Neural cell (in vitro differentiated cells): Measurements from ENCODE around the gene HHIP. TPM values are rescaled to one million over a fixed set of nuclear protein-coding genes. Genes with fewer than 3 reads are reported as not detected.

Source experiments
- H2AFZ ChIP-seq: fragments of 200-600, 300-800 bp; sonication (generic), shearing (Covaris generic); 2 replicates; pipeline ENCODE4 v1.6.0; 2014; ENCODE audit warnings: low read depth, mild to moderate bottlenecking, antibody characterized with exemption, low read length, moderate library complexity
- H3F3A ChIP-seq: fragments of 200-600 bp; shearing (Covaris generic); 2 replicates; pipeline ENCODE4 v1.6.1; 2016; ENCODE audit warnings: mild to moderate bottlenecking, moderate library complexity, mixed read lengths, antibody characterized with exemption, low read length; ENCODE audit not compliant: insufficient read depth, poor library complexity, severe bottlenecking
- H3K27ac ChIP-seq: fragments of 200-600, 300-800 bp; sonication (generic), shearing (Covaris generic); 2 replicates; pipeline ENCODE4 v1.5.1; 2014; ENCODE audit warnings: mild to moderate bottlenecking, low read length, moderate library complexity
- H3K27me3 ChIP-seq: fragments of 300-800, 200-600 bp; sonication (generic), shearing (Covaris generic); 2 replicates; pipeline ENCODE4 v1.6.0; 2014; ENCODE audit warnings: mild to moderate bottlenecking, low read depth, low read length, moderate library complexity; ENCODE audit not compliant: insufficient read depth
- H3K36me3 ChIP-seq: fragments of 300-800, 200-600 bp; sonication (generic), shearing (Covaris generic); 2 replicates; pipeline ENCODE4 v1.5.1; 2014; ENCODE audit warnings: mild to moderate bottlenecking, antibody characterized with exemption, low read length, moderate library complexity; ENCODE audit not compliant: insufficient read depth
- H3K4me2 ChIP-seq: fragments of 300-800, 200-600 bp; sonication (generic), shearing (Covaris generic); 2 replicates; pipeline ENCODE4 v1.6.0; 2014; ENCODE audit warnings: mild to moderate bottlenecking, low read length
- H3K4me3 ChIP-seq: fragments of 300-800, 200-600 bp; sonication (generic), shearing (Covaris generic); 2 replicates; pipeline ENCODE4 v1.5.1; 2014; ENCODE audit warnings: mild to moderate bottlenecking, low read length, moderate library complexity
- H3K79me2 ChIP-seq: fragments of 200-600 bp; shearing (Covaris generic); replicated peaks from 2 replicates; pipeline ENCODE4 v1.6.0; 2014; ENCODE audit warnings: mild to moderate bottlenecking, low read length, moderate library complexity; ENCODE audit not compliant: insufficient read depth
- H3K9ac ChIP-seq: fragments of 300-800, 200-600 bp; sonication (generic), shearing (Covaris generic); 2 replicates; pipeline ENCODE4 v1.6.1; 2016; ENCODE audit warnings: mild to moderate bottlenecking, low read length, mixed read lengths
- H3K9me2 ChIP-seq: fragments of 200-600 bp; shearing (Covaris generic); 2 replicates; pipeline ENCODE4 v1.6.1; 2016; ENCODE audit warnings: mild to moderate bottlenecking, low read length, mixed read lengths; ENCODE audit not compliant: insufficient read depth
- H3K9me3 ChIP-seq: fragments of 200-600, 300-800 bp; sonication (generic), shearing (Covaris generic); 2 replicates; pipeline ENCODE4 v1.6.1; 2016; ENCODE audit warnings: mild to moderate bottlenecking, mixed run types, low read length, moderate library complexity, mixed read lengths
- H4K20me1 ChIP-seq: fragments of 200-600 bp; shearing (Covaris generic); 2 replicates; pipeline ENCODE4 v1.6.1; 2016; ENCODE audit warnings: mild to moderate bottlenecking, mixed run types; ENCODE audit not compliant: insufficient read depth
- EP300 ChIP-seq: fragments of 450-650 bp; conservative IDR thresholded peaks from 2 replicates; pipeline ENCODE4 v1.6.1; 2014; ENCODE audit warnings: antibody characterized with exemption, mild to moderate bottlenecking, moderate library complexity; ENCODE audit not compliant: poor library complexity, severe bottlenecking
- EZH2 ChIP-seq: fragments of 200-600, 300-800 bp; shearing (Covaris generic), sonication (generic); IDR thresholded peaks from 2 replicates; pipeline ENCODE4 v1.6.1; 2014; ENCODE audit warnings: antibody characterized with exemption, low read length, borderline replicate concordance, mild to moderate bottlenecking; ENCODE audit not compliant: insufficient read depth, poor library complexity, severe bottlenecking
- MXI1 ChIP-seq: fragments of 450-650 bp; conservative IDR thresholded peaks from 2 replicates; pipeline ENCODE4 v1.6.1; 2014; ENCODE audit warnings: antibody characterized with exemption, mild to moderate bottlenecking; ENCODE audit not compliant: poor library complexity, severe bottlenecking
- POLR2AphosphoS5 ChIP-seq: IDR thresholded peaks from 2 replicates; pipeline ENCODE4 v1.6.1; 2012
- RAD21 ChIP-seq: fragments of 450-650 bp; conservative IDR thresholded peaks from 2 replicates; pipeline ENCODE4 v1.6.1; 2014; ENCODE audit warnings: antibody characterized with exemption, mild to moderate bottlenecking, moderate library complexity
- SMC3 ChIP-seq: fragments of 450-650 bp; conservative IDR thresholded peaks from 2 replicates; pipeline ENCODE4 v1.6.1; 2014; ENCODE audit warnings: antibody characterized with exemption, mild to moderate bottlenecking, moderate library complexity; ENCODE audit not compliant: poor library complexity
- TAF1 ChIP-seq: IDR thresholded peaks from 2 replicates; pipeline ENCODE4 v1.6.1; 2012; ENCODE audit warnings: low read depth
- polyA plus RNA-seq: library from polyadenylated mRNA; depleted of rRNA; stranded (reverse); fragments of >200 nt; gene quantifications from 2 replicates; pipeline ENCODE4 v1.2.3, GENCODE V29; 2014
- TF ChIP-seq, protein P1 (sequence below): fragments of 450-650 bp; IDR thresholded peaks from 2 replicates; pipeline ENCODE4 v1.5.1; 2014; ENCODE audit warnings: antibody characterized with exemption, mild to moderate bottlenecking, moderate library complexity; ENCODE audit not compliant: poor library complexity, severe bottlenecking
- TF ChIP-seq, protein P2 (sequence below): IDR thresholded peaks from 2 replicates; pipeline ENCODE4 v1.6.1; 2012; ENCODE audit warnings: borderline replicate concordance

Gene HHIP
- polyA plus RNA-seq, 1 donor from 2014 or later, result not detected

GRCh38 chr4:144701683-144702233 is 55.8 kb downstream of the HHIP start:
- H3F3A ChIP-seq, result no peaks in the 10 kb centered on the region
- H3K9me2 ChIP-seq, result no peaks in the 10 kb centered on the region
- no peak overlapping the region for H2AFZ ChIP-seq
- TF ChIP-seq EP300 (no peak), MXI1 (no peak), SMC3 (no peak), EZH2 (no peak), TAF1 (no peak), RAD21 (no peak), POLR2AphosphoS5 (no peak)
- TF ChIP-seq, protein P1, sequence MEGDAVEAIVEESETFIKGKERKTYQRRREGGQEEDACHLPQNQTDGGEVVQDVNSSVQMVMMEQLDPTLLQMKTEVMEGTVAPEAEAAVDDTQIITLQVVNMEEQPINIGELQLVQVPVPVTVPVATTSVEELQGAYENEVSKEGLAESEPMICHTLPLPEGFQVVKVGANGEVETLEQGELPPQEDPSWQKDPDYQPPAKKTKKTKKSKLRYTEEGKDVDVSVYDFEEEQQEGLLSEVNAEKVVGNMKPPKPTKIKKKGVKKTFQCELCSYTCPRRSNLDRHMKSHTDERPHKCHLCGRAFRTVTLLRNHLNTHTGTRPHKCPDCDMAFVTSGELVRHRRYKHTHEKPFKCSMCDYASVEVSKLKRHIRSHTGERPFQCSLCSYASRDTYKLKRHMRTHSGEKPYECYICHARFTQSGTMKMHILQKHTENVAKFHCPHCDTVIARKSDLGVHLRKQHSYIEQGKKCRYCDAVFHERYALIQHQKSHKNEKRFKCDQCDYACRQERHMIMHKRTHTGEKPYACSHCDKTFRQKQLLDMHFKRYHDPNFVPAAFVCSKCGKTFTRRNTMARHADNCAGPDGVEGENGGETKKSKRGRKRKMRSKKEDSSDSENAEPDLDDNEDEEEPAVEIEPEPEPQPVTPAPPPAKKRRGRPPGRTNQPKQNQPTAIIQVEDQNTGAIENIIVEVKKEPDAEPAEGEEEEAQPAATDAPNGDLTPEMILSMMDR, result no peak
- TF ChIP-seq, protein P2, sequence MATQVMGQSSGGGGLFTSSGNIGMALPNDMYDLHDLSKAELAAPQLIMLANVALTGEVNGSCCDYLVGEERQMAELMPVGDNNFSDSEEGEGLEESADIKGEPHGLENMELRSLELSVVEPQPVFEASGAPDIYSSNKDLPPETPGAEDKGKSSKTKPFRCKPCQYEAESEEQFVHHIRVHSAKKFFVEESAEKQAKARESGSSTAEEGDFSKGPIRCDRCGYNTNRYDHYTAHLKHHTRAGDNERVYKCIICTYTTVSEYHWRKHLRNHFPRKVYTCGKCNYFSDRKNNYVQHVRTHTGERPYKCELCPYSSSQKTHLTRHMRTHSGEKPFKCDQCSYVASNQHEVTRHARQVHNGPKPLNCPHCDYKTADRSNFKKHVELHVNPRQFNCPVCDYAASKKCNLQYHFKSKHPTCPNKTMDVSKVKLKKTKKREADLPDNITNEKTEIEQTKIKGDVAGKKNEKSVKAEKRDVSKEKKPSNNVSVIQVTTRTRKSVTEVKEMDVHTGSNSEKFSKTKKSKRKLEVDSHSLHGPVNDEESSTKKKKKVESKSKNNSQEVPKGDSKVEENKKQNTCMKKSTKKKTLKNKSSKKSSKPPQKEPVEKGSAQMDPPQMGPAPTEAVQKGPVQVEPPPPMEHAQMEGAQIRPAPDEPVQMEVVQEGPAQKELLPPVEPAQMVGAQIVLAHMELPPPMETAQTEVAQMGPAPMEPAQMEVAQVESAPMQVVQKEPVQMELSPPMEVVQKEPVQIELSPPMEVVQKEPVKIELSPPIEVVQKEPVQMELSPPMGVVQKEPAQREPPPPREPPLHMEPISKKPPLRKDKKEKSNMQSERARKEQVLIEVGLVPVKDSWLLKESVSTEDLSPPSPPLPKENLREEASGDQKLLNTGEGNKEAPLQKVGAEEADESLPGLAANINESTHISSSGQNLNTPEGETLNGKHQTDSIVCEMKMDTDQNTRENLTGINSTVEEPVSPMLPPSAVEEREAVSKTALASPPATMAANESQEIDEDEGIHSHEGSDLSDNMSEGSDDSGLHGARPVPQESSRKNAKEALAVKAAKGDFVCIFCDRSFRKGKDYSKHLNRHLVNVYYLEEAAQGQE, result no peak
- H4K20me1 ChIP-seq, result no peaks in the 10 kb centered on the region
- no peak overlapping the region for H3K4me2 ChIP-seq
- no peaks in the 10 kb centered on the region for H3K36me3 ChIP-seq
- no peaks in the 10 kb centered on the region for H3K79me2 ChIP-seq
- no peaks in the 10 kb centered on the region for H3K9me3 ChIP-seq
- no peak overlapping the region for H3K9ac ChIP-seq
- H3K27me3 ChIP-seq, result no peaks in the 10 kb centered on the region
- H3K4me3 ChIP-seq, result no peak overlapping the region
- no peak overlapping the region for H3K27ac ChIP-seq

GRCh38 chr4:144703494-144703893 is 57.5 kb downstream of the HHIP start:
- Histone ChIP-seq H3K4me3 (no peak overlapping the region), H3K9ac (no peak overlapping the region), H3K27ac (no peak overlapping the region), H3K36me3 (no peaks in the 10 kb centered on the region), H3K79me2 (no peaks in the 10 kb centered on the region), H3K27me3 (no peaks in the 10 kb centered on the region), H3K4me2 (no peak overlapping the region), H3K9me3 (no peaks in the 10 kb centered on the region), H3K9me2 (no peaks in the 10 kb centered on the region), H4K20me1 (no peaks in the 10 kb centered on the region), H3F3A (no peaks in the 10 kb centered on the region), H2AFZ (no peak overlapping the region)
- TF ChIP-seq MXI1 (no peak), RAD21 (no peak), POLR2AphosphoS5 (no peak), SMC3 (no peak), EP300 (no peak), TAF1 (no peak), EZH2 (no peak)
- TF ChIP-seq, protein P2, result no peak
- TF ChIP-seq, protein P1, result no peak
